Uterus (tissue), 2 donors: ENCODE data around the gene SLC34A3.

Experiments used
- CTCF ChIP-seq, 4 experiments: fragments of 200-600 bp in 2 of 4; fragments of 450-650 bp in 2 of 4; sonication (generic) in 2 of 4; IDR thresholded peaks; one replicate each; pipeline ENCODE4 v1.5.1; 2016 to 2019; ENCODE audit warnings: antibody characterized with exemption in 4 of 4, mild to moderate bottlenecking in 2 of 4, moderate library complexity in 1 of 4
- POLR2A ChIP-seq, 2 donors: fragments of 450-650 bp; IDR thresholded peaks; one replicate each; pipeline ENCODE4 v1.6.1; 2016; ENCODE audit warnings: antibody characterized with exemption in 2 of 2, mild to moderate bottlenecking in 1 of 2, moderate library complexity in 1 of 2

- TF ChIP-seq CTCF (IDR thresholded peaks at IDR 0.05) (no peak), POLR2A (IDR thresholded peaks at IDR 0.05) (no peak)
These were observed 32.8 kb downstream of the SLC34A3 start for GRCh38 chr9:137263506-137263905.
